Spleen (tissue), 7 donors: ENCODE measurements around the gene PCGF3.

ENCODE experiments used
- CTCF ChIP-seq, 11 experiments: fragments of 200-600 bp in 7 of 11; fragments of 450-650 bp in 4 of 11; sonication (generic) in 4 of 11; IDR thresholded peaks in 8 of 11; conservative IDR thresholded peaks in 3 of 11; 1 replicate in 7 of 11; 2 replicates in 4 of 11; pipeline versions ENCODE4 v1.4.0 to v1.8.0; 2016 to 2021; ENCODE audit warnings: antibody characterized with exemption in 11 of 11, inconsistent platforms in 4 of 11, mild to moderate bottlenecking in 1 of 11
- POLR2AphosphoS5 ChIP-seq, 3 donors: sonication (generic); formaldehyde crosslinking; IDR thresholded peaks; one replicate each; pipeline ENCODE4 v1.5.1; 2017; ENCODE audit warnings: antibody characterized with exemption in 3 of 3
- donor health status: DM: no; HTN: no; CAD: no; lungs with moderate emphysema.
- donor health status: DM: no; HTN: no; CAD: no.
- donor health status: DM: no; HTN: no; CAD: no.

DNA sequence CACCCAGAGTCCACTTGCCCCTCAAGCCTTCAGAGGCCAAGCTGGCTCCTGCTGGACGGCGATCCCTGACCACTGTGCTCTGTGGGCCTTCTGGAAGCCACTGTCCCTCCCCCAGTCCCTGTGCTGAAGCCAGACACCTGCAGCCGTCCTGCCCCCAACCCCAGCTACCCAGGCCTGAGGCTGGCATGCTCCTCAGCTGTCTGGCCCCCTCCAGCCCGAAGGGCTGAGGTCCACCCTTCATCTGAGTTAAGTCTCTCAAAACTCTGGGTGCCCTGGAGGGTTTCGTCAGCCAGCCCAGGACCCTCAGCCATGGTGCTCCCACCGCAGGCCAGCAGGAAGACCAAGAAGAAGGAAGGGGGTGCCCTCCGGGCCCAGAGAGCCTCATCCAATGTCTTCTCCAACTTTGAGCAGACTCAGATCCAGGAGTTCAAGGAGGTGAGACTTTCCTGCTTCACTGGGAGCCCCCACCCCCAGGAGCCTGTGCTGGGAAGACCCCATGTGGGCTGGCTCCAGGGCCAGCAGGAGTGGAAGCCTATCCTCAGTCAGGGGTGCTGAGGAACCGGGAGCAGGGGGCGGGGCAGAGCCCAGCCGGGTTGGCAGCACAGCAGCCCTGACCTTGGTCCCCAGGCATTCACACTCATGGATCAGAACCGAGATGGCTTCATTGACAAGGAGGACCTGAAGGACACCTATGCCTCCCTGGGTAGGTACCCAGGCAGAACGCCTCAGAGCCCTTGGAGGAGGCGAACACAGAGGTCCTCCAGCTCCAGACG is 27.1 kb upstream of the PCGF3 start:
- TF ChIP-seq CTCF (IDR thresholded peaks at IDR 0.05 in 8 of 11, conservative IDR thresholded peaks at IDR 0.05 in 3 of 11) (no peak), POLR2AphosphoS5 (IDR thresholded peaks at IDR 0.05) (no peak)
